HL-60/S4 treated with retinoic acid at 250 ng/mL for 4 days and 3 days (cell line): ENCODE measurements around the gene LASP1NB.
"Not testable (repeated sequence)": the region's sequence is repeated elsewhere in the genome, so short reads cannot be mapped to it uniquely, and the experiment has no call there.

Source experiments
- in situ Hi-C: fragments of 300-500 bp; cut with MboI; formaldehyde crosslinking; loops from 2 replicates; pipeline ENCODE4 v1.7.0; 2022; ENCODE audit warnings: low sequenced_read_pairs

Gene LASP1NB

DNA sequence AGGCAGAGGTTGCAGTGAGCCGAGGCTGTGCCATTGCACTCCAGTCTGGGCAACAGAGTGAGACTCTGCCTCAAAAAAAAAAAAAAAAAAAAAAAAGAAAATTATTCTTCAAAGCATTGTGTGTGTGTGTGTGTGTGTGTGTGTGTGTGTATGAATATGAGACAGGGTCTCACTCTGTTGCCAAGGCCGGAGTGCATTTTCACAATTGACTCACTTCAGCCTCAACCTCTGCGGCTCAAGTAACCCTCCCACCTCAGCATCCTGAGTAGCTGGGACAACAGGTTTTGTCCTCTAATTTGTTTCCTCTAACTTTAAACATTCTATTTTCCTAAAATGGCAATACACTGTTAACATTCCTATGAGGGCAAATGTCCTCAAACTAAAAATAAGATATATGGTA lies 34.1 kb downstream of the LASP1NB start:
- in situ Hi-C loops: no loop called here

DNA sequence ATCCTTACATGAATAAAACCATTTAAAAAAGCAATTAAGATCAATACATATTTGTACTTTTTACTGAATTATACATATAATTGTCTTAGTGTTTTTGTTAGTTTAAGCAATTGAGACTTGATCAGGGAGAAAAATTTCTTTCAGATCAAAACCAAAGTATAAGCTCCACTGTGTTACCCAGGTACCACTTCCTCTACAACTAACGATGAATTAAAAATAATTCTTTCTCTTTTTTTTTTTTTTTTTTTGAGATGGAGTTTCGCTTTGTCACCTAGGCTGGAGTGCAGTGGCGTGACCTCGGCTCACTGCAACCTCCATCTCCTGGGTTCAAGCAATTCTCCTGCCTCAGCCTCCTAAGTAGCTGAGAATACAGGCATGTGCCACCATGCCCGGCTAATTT lies 35.0 kb downstream of the LASP1NB start:
- in situ Hi-C loops: no loop called here

DNA sequence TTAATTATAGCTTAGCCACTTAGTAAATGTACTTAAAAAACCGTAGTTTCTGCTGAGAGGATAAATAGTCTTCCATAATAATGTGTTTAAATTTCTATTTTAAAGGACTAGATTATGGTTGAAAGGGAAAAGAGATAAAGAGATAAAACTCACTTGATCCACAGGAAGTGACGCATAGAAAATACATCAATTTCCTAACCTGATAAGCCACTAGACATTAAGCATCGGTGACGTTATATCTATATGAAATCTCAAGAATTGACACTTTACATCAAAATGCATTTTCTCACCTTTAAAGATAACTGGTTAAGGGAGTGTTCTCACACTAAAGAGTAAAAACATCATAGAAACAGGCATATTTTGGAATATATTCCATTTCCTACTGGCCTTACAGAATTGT lies 36.0 kb downstream of the LASP1NB start:
- in situ Hi-C loops: no loop called here

DNA sequence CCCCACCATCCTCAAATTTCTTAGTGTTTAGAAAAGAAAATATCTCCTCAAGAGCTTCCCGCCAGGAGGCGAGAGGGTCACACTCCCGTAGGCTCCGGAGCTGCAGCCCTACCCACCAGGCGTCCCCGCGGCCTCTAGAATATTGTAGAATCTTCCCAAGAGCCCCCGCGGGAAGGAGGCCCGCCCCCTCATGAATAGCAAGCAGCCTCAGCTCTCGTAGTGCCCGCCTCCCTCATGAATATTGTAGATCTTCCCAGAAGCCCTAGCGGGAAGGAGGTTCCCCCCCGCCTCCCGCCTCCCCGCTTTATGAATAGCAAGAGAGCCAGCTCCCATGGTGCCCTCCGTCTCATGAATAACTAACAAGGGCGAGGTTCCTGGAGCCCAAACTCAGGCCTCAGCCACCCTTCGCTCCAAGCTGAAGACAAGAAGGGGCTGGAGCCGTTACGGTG lies 41.9 kb downstream of the LASP1NB start, which contains the start of gene FBXO47:
Gene FBXO47, minus strand, starts transcription at position 114 of the 449 bp plus-strand sequence. CDS start 4,378 bp downstream, outside the sequence.
- in situ Hi-C loops: no loop called here

DNA sequence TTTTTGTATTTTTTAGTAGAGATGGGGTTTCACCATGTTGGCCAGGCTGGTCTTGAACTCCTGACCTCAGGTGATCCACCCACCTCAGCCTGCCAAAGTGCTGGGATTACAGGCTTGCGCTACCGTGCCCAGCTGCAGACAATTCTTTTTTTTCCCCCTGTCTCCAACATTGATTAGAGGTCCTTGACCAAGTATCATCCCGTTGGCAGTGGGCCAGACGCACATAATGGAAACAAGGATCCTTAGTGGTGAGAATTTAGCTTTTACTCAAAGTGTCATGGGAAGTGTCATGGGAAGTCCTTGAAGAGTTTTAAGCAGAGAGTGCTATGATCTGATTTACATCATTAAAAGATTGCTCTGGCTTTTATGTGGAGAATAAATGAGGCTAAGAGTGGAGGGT lies 43.9 kb downstream of the LASP1NB start:
- in situ Hi-C loops: no loop called here

DNA sequence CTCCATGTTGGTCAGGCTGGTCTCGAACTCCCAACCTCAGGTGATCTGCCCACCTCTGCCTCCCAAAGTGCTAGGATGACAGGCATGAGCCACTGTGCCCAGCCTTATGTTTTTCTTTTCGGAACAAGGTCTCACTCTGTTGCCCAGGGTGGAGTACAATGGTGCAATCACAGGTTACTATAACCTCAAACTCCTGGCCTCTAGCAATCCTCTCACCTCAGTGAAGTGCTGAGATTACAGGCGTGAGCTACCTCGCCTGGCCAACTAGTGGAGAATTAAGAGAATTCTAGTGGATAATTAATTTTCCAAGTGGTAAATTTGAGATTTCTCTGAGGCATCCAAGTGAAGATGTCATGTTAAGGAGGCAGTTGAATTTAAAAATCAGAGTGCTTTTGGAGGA lies 44.7 kb downstream of the LASP1NB start:
- in situ Hi-C loops: no loop called here

DNA sequence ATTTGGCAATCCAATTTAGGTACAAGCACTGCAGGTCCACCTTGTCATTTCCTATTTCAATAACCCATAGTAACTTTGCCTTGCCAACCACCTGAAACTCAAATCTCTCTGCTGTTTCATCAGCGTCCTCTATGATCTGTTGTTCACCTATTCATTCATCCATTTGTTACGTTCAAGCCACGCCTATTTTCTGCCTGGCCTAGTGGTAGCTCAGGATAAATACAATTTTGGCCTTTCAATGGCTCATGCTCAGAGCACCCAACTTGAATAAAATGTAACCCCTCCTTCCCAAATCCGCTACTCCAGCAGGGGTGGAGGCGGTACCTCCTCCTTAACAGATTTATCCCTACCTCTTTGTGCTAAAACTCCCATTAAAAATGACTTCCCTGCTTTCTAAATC lies 45.4 kb downstream of the LASP1NB start:
- in situ Hi-C loops: no loop called here

DNA sequence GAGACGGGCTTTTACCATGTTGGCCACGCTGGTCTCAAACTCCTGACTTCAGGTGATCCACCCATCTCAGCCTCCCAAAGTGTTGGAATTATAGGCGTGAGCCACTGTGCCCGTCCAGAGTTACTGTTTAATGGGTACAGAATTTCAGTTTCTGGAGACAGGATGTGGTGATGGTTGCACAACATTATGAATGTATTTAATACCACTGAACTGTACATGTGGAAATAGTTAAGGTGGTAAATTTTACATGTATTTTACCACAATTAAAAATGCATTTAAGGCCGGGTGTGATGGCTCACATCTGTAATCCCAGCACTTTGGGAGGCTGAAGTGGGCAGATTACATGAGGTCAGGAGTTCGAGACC lies 50.8 kb downstream of the LASP1NB start:
- in situ Hi-C loops: not testable (repeated sequence)

DNA sequence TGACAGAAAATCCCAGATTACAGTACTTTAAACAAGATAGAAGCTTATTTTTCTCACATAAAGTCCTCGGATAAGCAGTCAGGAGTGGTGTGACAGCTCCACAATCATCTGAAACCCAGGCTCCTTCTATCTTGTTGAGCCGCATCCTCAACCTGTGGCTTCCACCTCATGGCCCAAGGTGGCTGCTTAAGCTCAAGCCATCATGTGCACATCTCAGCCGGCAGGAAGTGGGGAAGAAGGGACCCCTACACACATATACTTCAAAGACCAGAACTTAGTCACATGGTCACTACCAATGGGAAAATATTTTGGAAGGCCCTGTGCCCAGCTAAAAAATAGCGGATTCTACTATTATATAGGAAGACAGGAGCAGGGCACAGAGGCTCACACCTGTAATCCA lies 52.8 kb downstream of the LASP1NB start:
- in situ Hi-C loops: no loop called here
